Activated CD4-positive, CD25-positive, alpha-beta regulatory T cell treated with anti-CD3 and anti-CD28 coated beads, Interleukin-2, amount 50 U/mL, for 16 hours (primary cell): ENCODE data around the gene NXPE3.
"Not testable (repeated sequence)": the region's sequence is repeated elsewhere in the genome, so short reads cannot be mapped to it uniquely, and the experiment has no call there.

Source experiments
- DNase-seq: peaks from one replicate; pipeline ENCODE4 v3.0.0-alpha.2; 2020; ENCODE audit warnings: low read depth, low spot score

The NXPE3 gene

GRCh38 chr3:101779047-101779821 is at the start of gene NXPE3:
Gene NXPE3 (plus strand): TSS chr3:101779211. CDS start chr3:101785597, 6,386 bp downstream.
- DNase-seq = peak; percentile 87

- DNase-seq = no peak
Observed at GRCh38 chr3:101729586-101729985, 49.4 kb upstream of the NXPE3 start.

- no peak for DNase-seq
Observed at GRCh38 chr3:101730839-101731238, 48.2 kb upstream of the NXPE3 start.

- no peak for DNase-seq
Observed at GRCh38 chr3:101732240-101732641, 46.8 kb upstream of the NXPE3 start.

GRCh38 chr3:101735833-101736232 is 43.2 kb upstream of the NXPE3 start:
- no peak for DNase-seq

GRCh38 chr3:101741914-101742313 is 37.1 kb upstream of the NXPE3 start:
- not testable (repeated sequence) for DNase-seq

GRCh38 chr3:101744811-101745210 is 34.2 kb upstream of the NXPE3 start:
- DNase-seq = no peak

- DNase-seq = not testable (repeated sequence)
Observed at GRCh38 chr3:101745934-101746333, 33.1 kb upstream of the NXPE3 start.

GRCh38 chr3:101753386-101754113 is 25.5 kb upstream of the NXPE3 start:
- DNase-seq = not testable (repeated sequence)

- DNase-seq = no peak
Observed at GRCh38 chr3:101758224-101758623, 20.8 kb upstream of the NXPE3 start.

GRCh38 chr3:101762041-101762646 is 16.9 kb upstream of the NXPE3 start:
- DNase-seq = no peak

GRCh38 chr3:101777745-101778281 is 1.2 kb upstream of the NXPE3 start:
- not testable (repeated sequence) for DNase-seq

- no peak for DNase-seq
Observed at GRCh38 chr3:101778385-101779046, 495 bp upstream of the NXPE3 start.

GRCh38 chr3:101779822-101780381 is 891 bp downstream of the NXPE3 start:
- no peak for DNase-seq

- DNase-seq = no peak
Observed at GRCh38 chr3:101780661-101781060, 1.6 kb downstream of the NXPE3 start.

GRCh38 chr3:101781166-101781565 is 2.2 kb downstream of the NXPE3 start:
- DNase-seq = no peak

GRCh38 chr3:101784855-101785613 is 6.0 kb downstream of the NXPE3 start:
- no peak for DNase-seq

- DNase-seq = no peak
Observed at GRCh38 chr3:101791778-101792177, 12.8 kb downstream of the NXPE3 start.

- no peak for DNase-seq
Observed at GRCh38 chr3:101796077-101796680, 17.2 kb downstream of the NXPE3 start.

- no peak for DNase-seq
Observed at GRCh38 chr3:101801174-101801573, 22.2 kb downstream of the NXPE3 start.
